Hepatocyte (in vitro differentiated cells): ENCODE measurements around the gene PCDHB8. TPM values are rescaled to one million over a fixed set of nuclear protein-coding genes. Genes with fewer than 3 reads are reported as not detected.
"Not testable (repeated sequence)": the region's sequence is repeated elsewhere in the genome, so short reads cannot be mapped to it uniquely, and the experiment has no call there.

Source experiments
- DNase-seq: peaks from one replicate; pipeline ENCODE4 v3.0.0-alpha.2; 2016; ENCODE audit warnings: low spot score
- H2AFZ ChIP-seq: fragments of 200-600 bp; sonication (generic); 2 replicates; pipeline ENCODE4 v1.6.0; 2016; ENCODE audit warnings: antibody characterized with exemption, mild to moderate bottlenecking
- H3K27ac ChIP-seq: fragments of 200-600 bp; sonication (generic); 2 replicates; pipeline ENCODE4 v1.5.1; 2016; ENCODE audit warnings: mild to moderate bottlenecking
- H3K27me3 ChIP-seq: fragments of 200-600 bp; sonication (generic); 2 replicates; pipeline ENCODE4 v1.6.1; 2016
- H3K36me3 ChIP-seq: fragments of 200-600 bp; sonication (generic); replicated peaks from 2 replicates; pipeline ENCODE4 v1.5.1; 2016; ENCODE audit warnings: low read depth; ENCODE audit not compliant: insufficient read depth
- H3K4me1 ChIP-seq: fragments of 200-600 bp; sonication (generic); 2 replicates; pipeline ENCODE4 v1.5.1; 2016; ENCODE audit warnings: mild to moderate bottlenecking, moderate library complexity; ENCODE audit not compliant: insufficient read depth
- H3K4me2 ChIP-seq: fragments of 200-600 bp; sonication (generic); 2 replicates; pipeline ENCODE4 v1.6.0; 2016
- H3K4me3 ChIP-seq: fragments of 200-600 bp; sonication (generic); 2 replicates; pipeline ENCODE4 v1.5.1; 2016; ENCODE audit warnings: mild to moderate bottlenecking
- H3K79me2 ChIP-seq: fragments of 200-600 bp; sonication (generic); 2 replicates; pipeline ENCODE4 v1.6.0; 2017; ENCODE audit warnings: mild to moderate bottlenecking
- H3K9me2 ChIP-seq: fragments of 200-600 bp; sonication (generic); replicated peaks from 2 replicates; pipeline ENCODE4 v1.6.0; 2017; ENCODE audit warnings: mild to moderate bottlenecking; ENCODE audit not compliant: insufficient read depth
- H3K9me3 ChIP-seq: fragments of 200-600 bp; sonication (generic); 2 replicates; pipeline ENCODE4 v1.5.1; 2016; ENCODE audit warnings: low read depth, mild to moderate bottlenecking
- H4K20me1 ChIP-seq: fragments of 200-600 bp; sonication (generic); 2 replicates; pipeline ENCODE4 v1.6.0; 2016; ENCODE audit warnings: mild to moderate bottlenecking; ENCODE audit not compliant: insufficient read depth, poor library complexity, severe bottlenecking
- EZH2 ChIP-seq: fragments of 200-600 bp; sonication (generic); IDR thresholded peaks from 2 replicates; pipeline ENCODE4 v1.6.1; 2016; ENCODE audit warnings: antibody characterized with exemption, mild to moderate bottlenecking, borderline replicate concordance
- EZH2phosphoT487 ChIP-seq: fragments of 200-600 bp; sonication (generic); IDR thresholded peaks from one replicate; pipeline ENCODE4 v1.6.1; 2018; ENCODE audit warnings: antibody characterized with exemption, mild to moderate bottlenecking, low read depth, moderate library complexity; ENCODE audit not compliant: unreplicated experiment, severe bottlenecking
- WGBS: methylation state at CpG from one replicate; pipeline ENCODE4 v1.1.6; 2016; ENCODE audit warnings: low lambda C conversion rate; ENCODE audit errors: missing lambda C conversion rate; 5-methylcytosine and 5-hydroxymethylcytosine counted together
- polyA plus RNA-seq: library from polyadenylated mRNA; unstranded; fragments of >200 nt; fragmentation: Nextera tagmentation; extraction: Ambion mirVana; gene quantifications from 2 replicates; pipeline ENCODE4 v1.2.1, GENCODE V29; 2016
- total RNA-seq: library from RNA; depleted of rRNA; stranded (reverse); fragments of >200 nt; gene quantifications from 2 replicates; pipeline ENCODE4 v1.2.3, GENCODE V29; 2014
- TF ChIP-seq, protein P1 (sequence below): fragments of 200-600 bp; sonication (generic); IDR thresholded peaks from 2 replicates; pipeline ENCODE4 v1.5.1; 2016; ENCODE audit warnings: antibody characterized with exemption, mild to moderate bottlenecking; ENCODE audit not compliant: poor library complexity

The PCDHB8 gene
- total RNA-seq (0.24 and 0.63 TPM in 2 replicates), polyA plus RNA-seq (0.17 and 0.75 TPM in 2 replicates)

DNA sequence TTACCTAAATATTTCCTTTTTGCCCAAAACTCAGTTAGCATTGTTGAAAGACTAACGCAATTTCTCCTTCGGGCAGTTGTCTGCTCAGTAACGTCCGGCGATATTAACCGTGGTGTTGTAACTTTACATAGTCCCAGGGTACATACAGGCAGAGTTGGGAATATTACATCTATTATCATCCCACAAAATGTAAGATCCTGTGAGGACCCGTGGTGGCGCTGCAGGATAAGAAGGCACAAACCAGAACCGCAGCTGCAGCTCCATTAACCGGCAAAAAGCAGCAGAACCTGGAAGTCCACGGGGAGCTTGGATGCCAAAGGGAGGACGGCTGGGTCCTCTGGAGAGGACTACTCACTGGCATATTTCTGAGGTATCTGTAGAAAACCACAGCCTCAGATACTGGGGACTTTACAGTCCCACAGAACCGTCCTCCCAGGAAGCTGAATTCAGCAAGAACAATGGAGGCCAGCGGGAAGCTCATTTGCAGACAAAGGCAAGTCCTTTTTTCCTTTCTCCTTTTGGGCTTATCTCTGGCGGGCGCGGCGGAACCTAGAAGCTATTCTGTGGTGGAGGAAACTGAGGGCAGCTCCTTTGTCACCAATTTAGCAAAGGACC, at the start of gene PCDHB8:
Gene PCDHB8 (plus strand): TSS at position 214 of the 615 bp plus-strand sequence. CDS start 245 bp downstream, at position 459.
- not testable (repeated sequence) for H3K27me3 ChIP-seq, DNase-seq, H3K27ac ChIP-seq, H2AFZ ChIP-seq, H3K4me2 ChIP-seq, H3K9me2 ChIP-seq, H3K79me2 ChIP-seq, H3K36me3 ChIP-seq, H3K4me3 ChIP-seq, H4K20me1 ChIP-seq, H3K4me1 ChIP-seq
- WGBS = 75% methylated on average over 14 of the region's 18 CpGs
- H3K9me3 ChIP-seq = peaks cover 10% of the 10 kb centered on the region

DNA sequence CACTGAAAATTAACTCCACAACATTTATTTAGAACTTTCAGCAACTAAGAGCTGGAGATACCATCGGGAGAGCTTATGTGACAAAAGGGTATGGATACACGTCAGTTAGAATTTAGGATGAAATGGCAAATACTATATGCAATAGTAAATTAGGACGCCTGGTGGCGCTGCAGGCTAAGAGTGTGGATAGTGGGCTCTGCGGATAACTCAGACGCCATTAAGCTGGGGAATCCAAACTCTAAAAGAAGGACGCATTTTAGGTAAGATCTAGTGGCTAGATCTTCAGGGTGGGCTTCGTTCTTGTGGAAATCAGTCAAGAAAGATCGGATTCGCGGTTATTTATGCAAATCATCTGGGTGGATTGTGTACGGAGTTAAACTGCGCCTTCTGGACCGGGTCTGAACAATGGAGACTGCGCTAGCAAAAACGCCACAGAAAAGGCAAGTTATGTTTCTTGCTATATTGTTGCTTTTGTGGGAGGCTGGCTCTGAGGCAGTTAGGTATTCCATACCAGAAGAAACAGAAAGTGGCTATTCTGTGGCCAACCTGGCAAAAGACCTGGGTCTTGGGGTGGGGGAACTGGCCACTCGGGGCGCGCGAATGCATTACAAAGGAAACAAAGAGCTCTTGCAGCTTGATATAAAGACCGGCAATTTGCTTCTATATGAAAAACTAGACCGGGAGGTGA, 42.4 kb upstream of the PCDHB8 start, which contains the start of gene PCDHB5:
Gene PCDHB5 (plus strand): TSS at position 177 of the 688 bp plus-strand sequence. CDS start 229 bp downstream, at position 406.
- H4K20me1 ChIP-seq = no peaks in the 10 kb centered on the region
- no peaks in the 10 kb centered on the region for H3K79me2 ChIP-seq
- no peaks in the 10 kb centered on the region for H3K4me1 ChIP-seq
- no peak for TF ChIP-seq EZH2phosphoT487
- TF ChIP-seq, protein P1, sequence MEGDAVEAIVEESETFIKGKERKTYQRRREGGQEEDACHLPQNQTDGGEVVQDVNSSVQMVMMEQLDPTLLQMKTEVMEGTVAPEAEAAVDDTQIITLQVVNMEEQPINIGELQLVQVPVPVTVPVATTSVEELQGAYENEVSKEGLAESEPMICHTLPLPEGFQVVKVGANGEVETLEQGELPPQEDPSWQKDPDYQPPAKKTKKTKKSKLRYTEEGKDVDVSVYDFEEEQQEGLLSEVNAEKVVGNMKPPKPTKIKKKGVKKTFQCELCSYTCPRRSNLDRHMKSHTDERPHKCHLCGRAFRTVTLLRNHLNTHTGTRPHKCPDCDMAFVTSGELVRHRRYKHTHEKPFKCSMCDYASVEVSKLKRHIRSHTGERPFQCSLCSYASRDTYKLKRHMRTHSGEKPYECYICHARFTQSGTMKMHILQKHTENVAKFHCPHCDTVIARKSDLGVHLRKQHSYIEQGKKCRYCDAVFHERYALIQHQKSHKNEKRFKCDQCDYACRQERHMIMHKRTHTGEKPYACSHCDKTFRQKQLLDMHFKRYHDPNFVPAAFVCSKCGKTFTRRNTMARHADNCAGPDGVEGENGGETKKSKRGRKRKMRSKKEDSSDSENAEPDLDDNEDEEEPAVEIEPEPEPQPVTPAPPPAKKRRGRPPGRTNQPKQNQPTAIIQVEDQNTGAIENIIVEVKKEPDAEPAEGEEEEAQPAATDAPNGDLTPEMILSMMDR = peak; percentile 24
- TF ChIP-seq EZH2 = no peak
- H3K9me3 ChIP-seq = peaks cover 49% of the 10 kb centered on the region
- no peaks in the 10 kb centered on the region for H3K9me2 ChIP-seq
- peak within 1 kb of the TSS; percentile 4 for H3K4me3 ChIP-seq
- peak; percentile 36 for DNase-seq
- no peaks in the 10 kb centered on the region for H3K27me3 ChIP-seq
- peak within 1 kb of the TSS; percentile 31 for H2AFZ ChIP-seq
- H3K4me2 ChIP-seq = peak within 1 kb of the TSS; percentile 50
- 54% methylated on average over 22 of the region's 22 CpGs for WGBS
- H3K36me3 ChIP-seq = no peaks in the 10 kb centered on the region
- H3K27ac ChIP-seq = peak within 1 kb of the TSS; percentile 57

DNA sequence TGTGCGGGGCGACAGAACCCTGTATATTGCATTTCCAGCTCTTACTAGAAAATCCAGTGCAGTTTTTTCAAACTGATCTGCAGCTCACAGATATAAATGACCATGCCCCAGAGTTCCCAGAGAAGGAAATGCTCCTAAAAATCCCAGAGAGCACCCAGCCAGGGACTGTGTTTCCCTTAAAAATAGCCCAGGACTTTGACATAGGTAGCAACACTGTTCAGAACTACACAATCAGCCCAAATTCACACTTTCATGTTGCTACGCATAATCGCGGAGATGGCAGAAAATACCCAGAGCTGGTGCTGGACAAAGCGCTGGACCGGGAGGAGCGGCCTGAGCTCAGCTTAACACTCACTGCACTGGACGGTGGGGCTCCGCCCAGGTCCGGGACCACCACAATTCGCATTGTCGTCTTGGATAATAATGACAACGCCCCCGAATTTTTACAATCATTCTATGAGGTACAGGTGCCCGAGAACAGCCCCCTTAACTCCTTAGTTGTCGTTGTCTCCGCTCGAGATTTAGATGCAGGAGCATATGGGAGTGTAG, 41.8 kb upstream of the PCDHB8 start:
- peak overlapping the region; percentile 50 for H3K4me2 ChIP-seq
- peaks cover 49% of the 10 kb centered on the region for H3K9me3 ChIP-seq
- no peaks in the 10 kb centered on the region for H3K79me2 ChIP-seq
- no peak for TF ChIP-seq EZH2
- no peak for TF ChIP-seq EZH2phosphoT487
- TF ChIP-seq, protein P1 = no peak
- H3K4me1 ChIP-seq = no peaks in the 10 kb centered on the region
- H3K27ac ChIP-seq = no peak overlapping the region
- H4K20me1 ChIP-seq = no peaks in the 10 kb centered on the region
- H3K36me3 ChIP-seq = no peaks in the 10 kb centered on the region
- peak overlapping the region; percentile 31 for H2AFZ ChIP-seq
- no peaks in the 10 kb centered on the region for H3K9me2 ChIP-seq
- DNase-seq = no peak
- no peaks in the 10 kb centered on the region for H3K27me3 ChIP-seq
- H3K4me3 ChIP-seq = peak overlapping the region; percentile 4
- 78% methylated on average over 19 of the region's 19 CpGs for WGBS

DNA sequence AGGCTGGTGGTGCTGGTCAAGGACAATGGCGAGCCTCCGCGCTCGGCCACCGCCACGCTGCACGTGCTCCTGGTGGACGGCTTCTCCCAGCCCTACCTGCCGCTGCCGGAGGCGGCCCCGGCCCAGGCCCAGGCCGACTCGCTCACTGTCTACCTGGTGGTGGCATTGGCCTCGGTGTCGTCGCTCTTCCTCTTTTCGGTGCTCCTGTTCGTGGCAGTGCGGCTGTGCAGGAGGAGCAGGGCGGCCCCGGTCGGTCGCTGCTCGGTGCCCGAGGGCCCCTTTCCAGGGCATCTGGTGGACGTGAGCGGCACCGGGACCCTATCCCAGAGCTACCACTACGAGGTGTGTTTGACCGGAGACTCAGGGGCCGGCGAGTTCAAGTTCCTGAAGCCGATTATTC, 40.2 kb upstream of the PCDHB8 start:
- not testable (repeated sequence) for DNase-seq, H2AFZ ChIP-seq, H3K79me2 ChIP-seq, H3K4me2 ChIP-seq, H3K4me1 ChIP-seq, H4K20me1 ChIP-seq, H3K9me2 ChIP-seq, H3K27me3 ChIP-seq, H3K36me3 ChIP-seq, H3K4me3 ChIP-seq, H3K27ac ChIP-seq
- 97% methylated on average over 19 of the region's 34 CpGs for WGBS
- H3K9me3 ChIP-seq = peaks cover 45% of the 10 kb centered on the region
